ENCODE results near the gene CPSF4.
"Not testable (repeated sequence)": the region's sequence is repeated elsewhere in the genome, so short reads cannot be mapped to it uniquely, and the experiment has no call there.

The CPSF4 gene

GRCh38 chr7:99408379-99409191, 30.2 kb upstream of the CPSF4 start, which contains the start of the genes BUD31 and PDAP1:
Gene BUD31, plus strand, starts transcription at chr7:99408969. Its CDS starts 2,124 bp downstream, at chr7:99411093.
Gene PDAP1, minus strand, starts transcription at chr7:99408597. Its CDS starts 49 bp downstream, at chr7:99408548.
- peak; percentile 81 to 95 (median 88) for DNase-seq

GRCh38 chr7:99409192-99409572, 29.6 kb upstream of the CPSF4 start:
- DNase-seq: no peak

- no peak for DNase-seq
These were observed 28.9 kb upstream of the CPSF4 start for GRCh38 chr7:99409806-99410205.

- no peak for DNase-seq
These were observed 28.1 kb upstream of the CPSF4 start for GRCh38 chr7:99410635-99411034.

- not testable (repeated sequence) for DNase-seq
These were observed 23.1 kb upstream of the CPSF4 start for GRCh38 chr7:99415513-99416127.

GRCh38 chr7:99418260-99418659, 20.5 kb upstream of the CPSF4 start:
- DNase-seq: no peak

- DNase-seq: no peak
These were observed 19.3 kb upstream of the CPSF4 start for GRCh38 chr7:99419323-99420021.

- no peak for DNase-seq
These were observed 18.5 kb upstream of the CPSF4 start for GRCh38 chr7:99420213-99420612.

GRCh38 chr7:99420986-99421385, 17.8 kb upstream of the CPSF4 start:
- no peak for DNase-seq

- DNase-seq: no peak
These were observed 16.6 kb upstream of the CPSF4 start for GRCh38 chr7:99422186-99422585.

GRCh38 chr7:99422625-99423024, 16.1 kb upstream of the CPSF4 start:
- no peak for DNase-seq

- no peak for DNase-seq
These were observed 13.6 kb upstream of the CPSF4 start for GRCh38 chr7:99424932-99425730.

GRCh38 chr7:99428972-99429566, 9.7 kb upstream of the CPSF4 start:
- no peak for DNase-seq

- DNase-seq: no peak
These were observed 9.0 kb upstream of the CPSF4 start for GRCh38 chr7:99429756-99430155.

GRCh38 chr7:99431756-99432540, 6.8 kb upstream of the CPSF4 start:
- not testable (repeated sequence) for DNase-seq

GRCh38 chr7:99433158-99433557, 5.6 kb upstream of the CPSF4 start:
- no peak for DNase-seq

GRCh38 chr7:99437946-99438572, 684 bp upstream of the CPSF4 start:
- no peak for DNase-seq

GRCh38 chr7:99440195-99440594, 1.5 kb downstream of the CPSF4 start:
- no peak for DNase-seq

- no peak for DNase-seq
These were observed 7.4 kb downstream of the CPSF4 start for GRCh38 chr7:99446096-99446495.

- no peak for DNase-seq
These were observed 9.2 kb downstream of the CPSF4 start for GRCh38 chr7:99447943-99448342.

GRCh38 chr7:99448855-99449254, 10.1 kb downstream of the CPSF4 start:
- DNase-seq: no peak

Measured in T-helper 1 cell (primary cell).